SK-N-SH treated with all-trans-retinoic acid at 6 μM for 48 hours (cell line): ENCODE data around the gene TNC.

Experiments used
- ATAC-seq: fragments of 200-7000 bp; cut with Tn5 transposase; 3 replicates; pipeline ENCODE4 v1.9.1; 2020; ENCODE audit warnings: mild to moderate bottlenecking, moderate library complexity
- BACH2 ChIP-seq: fragments of 250-450 bp; sonication (Bioruptor Pico); IDR thresholded peaks from 2 replicates; pipeline ENCODE4 v1.9.0; 2021; ENCODE audit warnings: mild to moderate bottlenecking, borderline replicate concordance
- OSR1 ChIP-seq: fragments of 250-450 bp; sonication (Bioruptor Pico); IDR thresholded peaks from 2 replicates; pipeline ENCODE4 v1.8.0; 2022; ENCODE audit warnings: moderate library complexity, mild to moderate bottlenecking, inconsistent platforms
- PPARA ChIP-seq: fragments of 250-450 bp; sonication (Bioruptor Pico); IDR thresholded peaks from 2 replicates; pipeline ENCODE4 v1.5.0; 2020; ENCODE audit warnings: mild to moderate bottlenecking, borderline replicate concordance
- RARB ChIP-seq: fragments of 250-450 bp; sonication (Bioruptor Pico); IDR thresholded peaks from 2 replicates; pipeline ENCODE4 v1.8.0; 2021; ENCODE audit warnings: mild to moderate bottlenecking, moderate library complexity
- SNAI2 ChIP-seq: fragments of 250-450 bp; sonication (Bioruptor Pico); IDR thresholded peaks from 2 replicates; pipeline ENCODE4 v1.5.0; 2020; ENCODE audit warnings: mild to moderate bottlenecking, moderate library complexity
- TOX ChIP-seq: fragments of 250-450 bp; sonication (Bioruptor Pico); IDR thresholded peaks from 2 replicates; pipeline ENCODE4 v1.8.0; 2021; ENCODE audit warnings: mild to moderate bottlenecking, moderate library complexity, borderline replicate concordance
- ZFP3 ChIP-seq: fragments of 250-450 bp; sonication (Bioruptor Pico); IDR thresholded peaks from 2 replicates; pipeline ENCODE4 v1.5.0; 2020; ENCODE audit warnings: mild to moderate bottlenecking, moderate library complexity
- ZFP30 ChIP-seq: fragments of 450-650 bp; formaldehyde crosslinking; IDR thresholded peaks from 2 replicates; pipeline ENCODE4 v1.5.0; 2022; ENCODE audit warnings: mild to moderate bottlenecking, moderate library complexity
- ZNF565 ChIP-seq: fragments of 450-650 bp; formaldehyde crosslinking; conservative IDR thresholded peaks from 2 replicates; pipeline ENCODE4 v1.5.0; 2020; ENCODE audit warnings: low read depth, mild to moderate bottlenecking, moderate library complexity
- TF ChIP-seq, protein P1 (sequence below): fragments of 250-450 bp; sonication (Bioruptor Pico); IDR thresholded peaks from 2 replicates; pipeline ENCODE4 v1.8.0; 2020; ENCODE audit warnings: mild to moderate bottlenecking, moderate library complexity, borderline replicate concordance
- TF ChIP-seq, protein P2 (sequence below): fragments of 250-450 bp; sonication (Bioruptor Pico); IDR thresholded peaks from 2 replicates; pipeline ENCODE4 v1.5.0; 2020; ENCODE audit warnings: mild to moderate bottlenecking, moderate library complexity

Gene TNC

DNA sequence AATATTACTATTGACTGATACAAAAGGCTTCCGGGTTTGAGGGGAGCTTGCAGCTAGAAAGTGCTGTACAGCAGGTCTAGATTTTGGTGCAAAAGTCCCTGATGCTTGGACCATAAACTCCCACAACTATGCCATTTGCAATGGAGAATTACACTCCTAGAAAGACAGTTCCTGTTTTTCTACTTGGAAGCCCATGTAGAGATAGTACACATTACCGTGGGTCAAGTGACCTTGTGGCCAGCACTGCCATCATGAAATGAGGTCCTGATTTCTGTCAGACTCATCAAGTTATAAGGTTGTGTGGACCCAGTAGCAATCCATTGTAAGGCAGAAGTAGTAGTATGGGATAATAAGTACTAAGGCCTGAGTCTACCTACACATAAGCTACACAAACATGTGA, 144.7 kb downstream of the TNC start (continued):
- TF ChIP-seq, protein P1, sequence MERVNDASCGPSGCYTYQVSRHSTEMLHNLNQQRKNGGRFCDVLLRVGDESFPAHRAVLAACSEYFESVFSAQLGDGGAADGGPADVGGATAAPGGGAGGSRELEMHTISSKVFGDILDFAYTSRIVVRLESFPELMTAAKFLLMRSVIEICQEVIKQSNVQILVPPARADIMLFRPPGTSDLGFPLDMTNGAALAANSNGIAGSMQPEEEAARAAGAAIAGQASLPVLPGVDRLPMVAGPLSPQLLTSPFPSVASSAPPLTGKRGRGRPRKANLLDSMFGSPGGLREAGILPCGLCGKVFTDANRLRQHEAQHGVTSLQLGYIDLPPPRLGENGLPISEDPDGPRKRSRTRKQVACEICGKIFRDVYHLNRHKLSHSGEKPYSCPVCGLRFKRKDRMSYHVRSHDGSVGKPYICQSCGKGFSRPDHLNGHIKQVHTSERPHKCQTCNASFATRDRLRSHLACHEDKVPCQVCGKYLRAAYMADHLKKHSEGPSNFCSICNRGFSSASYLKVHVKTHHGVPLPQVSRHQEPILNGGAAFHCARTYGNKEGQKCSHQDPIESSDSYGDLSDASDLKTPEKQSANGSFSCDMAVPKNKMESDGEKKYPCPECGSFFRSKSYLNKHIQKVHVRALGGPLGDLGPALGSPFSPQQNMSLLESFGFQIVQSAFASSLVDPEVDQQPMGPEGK (CRISPR knock-in tag) = no peak
- TF ChIP-seq OSR1 = no peak
- no peak for TF ChIP-seq TOX (CRISPR knock-in tag)

DNA sequence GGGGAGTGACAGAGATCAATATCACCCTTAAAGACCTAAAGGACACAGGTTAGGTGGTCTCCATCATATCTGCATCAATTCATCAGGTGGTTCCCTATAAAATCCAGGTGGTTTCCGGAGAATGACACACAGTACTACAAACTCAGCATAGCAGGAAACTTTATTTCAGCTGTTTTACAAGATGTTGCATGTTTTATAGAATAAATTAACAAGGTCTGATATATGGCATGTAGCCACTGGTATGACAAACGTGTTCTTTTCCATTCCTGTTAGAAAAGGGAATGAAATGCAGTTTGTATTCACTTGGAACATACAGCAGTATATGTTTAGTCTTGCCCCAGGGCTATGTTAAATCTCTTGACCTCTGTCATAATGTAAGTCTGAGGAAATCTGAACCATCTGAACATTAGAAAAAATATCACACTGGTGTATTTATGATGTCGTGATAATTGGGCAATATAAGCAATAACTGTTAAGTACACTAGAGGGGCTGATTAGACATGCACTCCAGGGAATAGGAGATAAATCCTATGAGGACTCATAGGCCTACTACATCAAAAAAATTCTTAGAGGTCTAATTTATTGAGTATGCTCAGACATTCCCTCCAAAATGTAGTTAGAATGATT, 145.3 kb downstream of the TNC start:
- TF ChIP-seq RARB (CRISPR knock-in tag) (no peak), ZNF565 (CRISPR knock-in tag) (no peak), SNAI2 (CRISPR knock-in tag) (no peak), ZFP30 (no peak), PPARA (CRISPR knock-in tag) (no peak), TOX (CRISPR knock-in tag) (no peak), BACH2 (CRISPR knock-in tag) (no peak), ZFP3 (CRISPR knock-in tag) (no peak)
- TF ChIP-seq, protein P2, sequence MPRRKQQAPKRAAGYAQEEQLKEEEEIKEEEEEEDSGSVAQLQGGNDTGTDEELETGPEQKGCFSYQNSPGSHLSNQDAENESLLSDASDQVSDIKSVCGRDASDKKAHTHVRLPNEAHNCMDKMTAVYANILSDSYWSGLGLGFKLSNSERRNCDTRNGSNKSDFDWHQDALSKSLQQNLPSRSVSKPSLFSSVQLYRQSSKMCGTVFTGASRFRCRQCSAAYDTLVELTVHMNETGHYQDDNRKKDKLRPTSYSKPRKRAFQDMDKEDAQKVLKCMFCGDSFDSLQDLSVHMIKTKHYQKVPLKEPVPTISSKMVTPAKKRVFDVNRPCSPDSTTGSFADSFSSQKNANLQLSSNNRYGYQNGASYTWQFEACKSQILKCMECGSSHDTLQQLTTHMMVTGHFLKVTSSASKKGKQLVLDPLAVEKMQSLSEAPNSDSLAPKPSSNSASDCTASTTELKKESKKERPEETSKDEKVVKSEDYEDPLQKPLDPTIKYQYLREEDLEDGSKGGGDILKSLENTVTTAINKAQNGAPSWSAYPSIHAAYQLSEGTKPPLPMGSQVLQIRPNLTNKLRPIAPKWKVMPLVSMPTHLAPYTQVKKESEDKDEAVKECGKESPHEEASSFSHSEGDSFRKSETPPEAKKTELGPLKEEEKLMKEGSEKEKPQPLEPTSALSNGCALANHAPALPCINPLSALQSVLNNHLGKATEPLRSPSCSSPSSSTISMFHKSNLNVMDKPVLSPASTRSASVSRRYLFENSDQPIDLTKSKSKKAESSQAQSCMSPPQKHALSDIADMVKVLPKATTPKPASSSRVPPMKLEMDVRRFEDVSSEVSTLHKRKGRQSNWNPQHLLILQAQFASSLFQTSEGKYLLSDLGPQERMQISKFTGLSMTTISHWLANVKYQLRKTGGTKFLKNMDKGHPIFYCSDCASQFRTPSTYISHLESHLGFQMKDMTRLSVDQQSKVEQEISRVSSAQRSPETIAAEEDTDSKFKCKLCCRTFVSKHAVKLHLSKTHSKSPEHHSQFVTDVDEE (CRISPR knock-in tag) = no peak
- TF ChIP-seq, all 23 proteins: peak for 0
- no peak for ATAC-seq
